ENCODE results near the gene UPK3A.

DNA sequence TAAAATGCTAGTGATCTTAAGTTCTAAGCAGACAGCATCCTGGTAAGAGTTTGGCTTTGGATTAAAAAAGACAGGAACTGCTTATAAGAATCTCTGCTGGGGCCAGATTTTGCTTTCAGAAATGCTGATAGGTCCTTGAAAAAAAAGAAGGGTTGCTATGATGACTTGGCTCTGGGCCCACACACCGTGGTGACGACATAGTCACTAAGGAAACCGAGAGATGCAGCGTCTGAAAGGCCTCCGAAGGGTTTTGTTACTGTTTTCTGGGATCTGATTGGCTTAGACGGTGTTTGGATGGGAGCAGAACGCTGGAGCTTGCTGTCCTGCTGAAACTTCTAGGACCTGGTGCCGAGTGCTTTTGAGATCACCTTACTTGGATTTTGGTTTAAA is 33.4 kb downstream of the UPK3A start:
- TF ChIP-seq POLR2AphosphoS5 (IDR thresholded peaks at IDR 0.05; ENCODE audit: low read depth, low read length) (no peak), TAF1 (IDR thresholded peaks at IDR 0.05; ENCODE audit: low read depth, low read length) (no peak), SPI1 (IDR thresholded peaks at IDR 0.05; ENCODE audit: low read depth, low read length) (no peak), POLR2A (IDR thresholded peaks at IDR 0.05; ENCODE audit: low read depth, low read length) (no peak), POU2F2 (IDR thresholded peaks at IDR 0.05; ENCODE audit: low read depth, low read length) (no peak)
